HG03439 (cell line): ENCODE data around the gene SPAG9.

Source experiments
- ATAC-seq: cut with Tn5 transposase; IDR thresholded peaks from one replicate; pipeline ENCODE4 v1.9.1; 2021; ENCODE audit warnings: mild to moderate bottlenecking, moderate library complexity; ENCODE audit not compliant: unreplicated experiment

SPAG9 gene

DNA sequence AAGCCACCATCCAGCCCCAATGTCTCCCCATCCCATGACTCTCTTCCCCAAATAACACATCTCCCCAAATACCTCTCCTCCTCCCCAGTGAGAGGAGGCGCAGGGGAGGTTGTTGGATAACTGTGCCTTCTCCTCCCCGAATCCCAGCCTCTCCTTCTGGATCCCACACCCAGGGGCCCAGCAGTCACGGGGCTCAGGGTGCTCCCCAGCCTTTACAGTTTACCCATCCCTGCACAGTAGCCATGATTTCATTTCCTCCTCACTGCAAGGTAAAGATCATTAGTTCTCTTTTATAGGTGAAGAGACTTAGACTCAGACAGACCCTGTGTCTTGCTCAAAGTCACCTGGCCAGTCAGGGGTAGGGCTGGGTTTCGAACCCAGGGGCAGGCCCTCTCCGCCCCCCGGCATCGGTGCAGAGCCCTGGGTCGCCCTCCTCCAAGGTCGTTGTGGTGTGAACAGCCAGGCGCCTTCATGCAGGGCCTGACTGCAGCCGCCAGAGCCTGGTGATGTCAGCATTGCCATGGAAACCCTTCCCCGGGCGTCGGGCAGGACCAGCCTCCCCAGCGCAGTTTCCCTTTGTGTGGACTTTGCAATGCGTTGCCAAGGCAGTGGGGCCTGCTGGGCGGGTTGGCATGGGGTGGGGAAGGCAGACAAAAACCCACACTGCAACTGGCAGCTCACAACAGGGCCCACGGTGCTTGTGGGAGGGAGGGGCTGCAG, 201.2 kb downstream of the SPAG9 start:
- ATAC-seq: peak; percentile 62

DNA sequence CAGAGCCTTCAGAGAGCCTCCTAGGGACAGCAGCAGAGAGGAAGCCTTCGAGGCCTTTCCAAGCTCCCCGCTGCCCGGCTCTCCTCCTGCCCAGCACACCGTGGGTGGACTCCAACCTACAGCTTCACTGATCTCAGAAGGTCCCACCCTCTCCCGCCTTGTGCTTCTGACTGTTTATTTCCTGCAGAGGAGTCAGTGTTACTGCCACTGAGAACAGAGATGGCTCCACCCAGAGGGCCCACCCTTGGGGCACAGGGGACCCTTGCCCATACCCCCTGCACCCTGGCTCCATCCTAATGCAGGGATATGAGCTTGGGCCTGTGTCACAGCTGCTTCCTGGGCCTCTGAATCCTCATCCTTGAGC, 201.8 kb downstream of the SPAG9 start:
- ATAC-seq: no peak

GRCh38 chr17:50918071-50918932, 202.4 kb downstream of the SPAG9 start:
- ATAC-seq: no peak

DNA sequence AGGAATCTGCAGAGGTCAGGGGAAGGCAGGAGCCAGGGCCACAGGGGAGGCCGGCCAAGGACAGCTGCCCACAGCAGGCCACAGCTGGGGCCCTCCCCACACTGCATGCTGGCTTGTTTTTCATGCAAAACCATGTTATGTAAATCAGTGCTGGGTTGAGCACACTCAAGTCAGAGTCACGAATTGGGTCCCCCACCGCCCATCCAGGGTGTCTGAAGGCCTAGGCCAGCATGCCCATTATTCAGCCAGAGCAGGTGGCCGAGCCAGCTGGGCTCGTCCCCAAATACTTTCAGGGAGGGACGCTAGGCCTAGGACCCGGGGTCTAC, 203.3 kb downstream of the SPAG9 start:
- peak; percentile 63 for ATAC-seq

- no peak for ATAC-seq
Measured at GRCh38 chr17:50916708-50917417, 203.8 kb downstream of the SPAG9 start.

DNA sequence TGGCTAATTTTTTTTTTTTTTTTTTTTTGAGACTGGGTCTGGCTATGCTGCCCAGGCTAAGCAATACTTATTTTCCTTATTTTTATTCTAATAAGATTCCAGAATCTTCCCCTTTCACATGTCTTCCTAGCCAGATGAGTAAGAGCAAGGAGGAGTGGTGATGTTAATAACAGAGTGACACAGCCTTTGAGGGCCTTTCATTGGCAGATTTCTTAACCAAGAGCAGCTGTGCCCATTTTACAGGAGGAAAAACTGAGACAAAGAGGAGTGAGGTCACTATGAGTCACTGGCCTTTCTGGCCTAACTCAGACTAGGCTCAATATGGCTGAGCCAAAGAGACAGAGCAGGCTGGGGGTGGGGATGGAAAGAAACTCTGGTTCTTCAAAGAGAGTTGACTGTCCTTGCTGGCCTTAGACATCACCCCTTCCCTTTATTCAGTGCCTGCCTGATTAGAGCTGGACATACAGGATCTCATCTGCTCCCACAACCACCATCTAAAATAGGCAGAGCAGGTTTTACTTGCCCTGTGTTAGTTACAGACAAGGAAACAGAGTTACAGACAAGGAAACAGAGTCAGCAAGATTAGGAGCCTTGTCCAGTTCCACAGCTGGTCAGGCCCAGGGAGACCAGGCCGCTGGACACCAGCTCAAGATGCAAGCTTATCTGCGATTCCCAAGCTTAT, 204.5 kb downstream of the SPAG9 start:
- no peak for ATAC-seq

DNA sequence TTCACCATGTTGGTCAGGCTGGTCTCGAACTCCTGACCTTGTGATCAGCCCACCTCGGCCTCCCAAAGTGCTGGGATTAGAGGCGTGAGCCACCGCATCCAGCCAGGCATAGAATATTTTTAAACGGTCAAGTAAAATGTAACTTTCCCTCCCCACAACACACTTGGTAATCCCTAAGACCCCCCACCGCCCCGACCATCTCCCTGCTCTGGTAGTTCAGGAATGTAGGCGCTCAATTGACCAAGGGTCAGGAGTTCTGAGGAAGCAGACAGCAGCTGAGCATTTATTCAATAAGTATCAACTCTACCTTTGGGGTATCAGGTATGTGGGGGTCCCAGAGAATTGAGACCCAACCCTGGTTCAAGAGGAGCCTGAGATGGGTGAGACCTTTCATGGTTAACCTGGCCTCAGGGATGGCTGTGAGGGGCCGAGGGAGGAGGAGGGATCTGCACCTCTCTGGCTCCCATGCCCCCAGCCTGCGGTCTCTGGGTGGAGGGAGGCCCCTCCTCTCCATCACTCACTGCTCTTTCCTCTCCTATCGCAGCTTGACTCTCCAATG, 206.1 kb downstream of the SPAG9 start:
- ATAC-seq: no peak

GRCh38 chr17:50913120-50913519, 207.5 kb downstream of the SPAG9 start:
- ATAC-seq: no peak
